PFSK-1 (cell line): ENCODE results near the gene ASCL2.

Experiments used
- POLR2AphosphoS5 ChIP-seq: IDR thresholded peaks from 2 replicates; pipeline ENCODE4 v1.6.1; 2012; ENCODE audit warnings: low read depth, mild to moderate bottlenecking, control low read depth, low read length, moderate library complexity
- REST ChIP-seq, 2 experiments: IDR thresholded peaks; 2 replicates each; pipeline versions ENCODE4 v1.6.1 to v1.8.0; 2011 to 2012; ENCODE audit warnings: low read depth in 2 of 2, low read length in 2 of 2, control low read depth in 1 of 2, inconsistent platforms in 1 of 2, mild to moderate bottlenecking in 1 of 2, moderate library complexity in 1 of 2; ENCODE audit not compliant: insufficient read depth in 1 of 2

DNA sequence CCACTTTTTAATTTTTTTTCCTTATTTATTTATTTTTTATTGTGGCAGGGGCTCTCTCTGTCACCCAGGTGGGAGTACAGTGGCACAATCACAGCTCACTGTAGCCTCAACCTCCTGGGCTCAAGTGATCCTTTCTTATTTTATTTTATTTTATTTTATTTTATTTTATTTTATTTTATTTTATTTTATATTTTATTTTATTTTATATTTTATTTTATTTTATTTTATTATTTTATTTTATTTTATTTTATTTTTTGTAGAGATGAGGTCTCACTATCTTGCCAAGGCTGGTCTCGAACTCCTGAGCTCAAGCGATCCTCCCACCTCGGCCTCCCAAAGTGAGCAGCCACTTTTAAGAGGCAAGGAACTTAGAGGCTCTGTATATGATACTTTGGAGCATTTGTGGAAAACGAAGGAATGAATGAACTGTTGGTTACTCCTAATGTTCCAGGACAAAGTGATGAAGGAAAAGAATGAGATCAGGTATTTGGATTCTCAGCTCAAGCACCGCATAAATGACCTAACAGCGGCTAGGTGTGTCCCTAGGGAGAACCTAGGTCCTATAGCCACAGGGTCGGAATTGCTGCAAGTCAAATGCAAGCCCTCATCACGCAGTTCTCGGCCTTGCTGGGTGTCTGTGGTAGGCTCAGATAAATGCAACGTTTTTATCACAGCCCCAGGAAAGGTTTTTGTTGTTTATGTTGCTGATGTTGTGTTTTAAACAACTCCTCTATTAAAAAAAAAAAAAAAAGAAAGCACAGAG, 36.5 kb downstream of the ASCL2 start:
- no peak for TF ChIP-seq POLR2AphosphoS5
- no peak for TF ChIP-seq REST (IDR thresholded peaks at IDR 0.05; ENCODE audit: insufficient read depth in 1 of 2, low read depth in 2 of 2, low read length in 2 of 2)
